HFFc6 (cell line): Measurements from ENCODE around the gene MAP2K5. TPM values are rescaled to one million over a fixed set of nuclear protein-coding genes. Genes with fewer than 3 reads are reported as not detected.

ENCODE experiments used
- DNase-seq: peaks from one replicate; pipeline ENCODE4 v3.0.0-alpha.2; 2018
- H3K27ac Mint-ChIP-seq: 2 replicates; pipeline ENCODE4 v1.8.0; 2020; ENCODE audit warnings: mild to moderate bottlenecking, mixed read lengths
- H3K27me3 Mint-ChIP-seq: 2 replicates; pipeline ENCODE4 v1.8.0; 2021; ENCODE audit warnings: mild to moderate bottlenecking, moderate library complexity, mixed read lengths; ENCODE audit not compliant: insufficient read depth
- H3K36me3 Mint-ChIP-seq: 2 replicates; pipeline ENCODE4 v1.8.0; 2021; ENCODE audit warnings: low read depth, mixed read lengths
- H3K4me1 Mint-ChIP-seq: 2 replicates; pipeline ENCODE4 v1.8.0; 2020; ENCODE audit warnings: low read depth, mixed read lengths
- H3K4me3 Mint-ChIP-seq: 2 replicates; pipeline ENCODE4 v1.8.0; 2020; ENCODE audit warnings: mild to moderate bottlenecking, moderate library complexity, mixed read lengths
- H3K9me3 Mint-ChIP-seq: 2 replicates; pipeline ENCODE4 v1.8.0; 2020; ENCODE audit warnings: mild to moderate bottlenecking, mixed read lengths
- total RNA-seq, 6 experiments: library from RNA; stranded (reverse); fragmentation: NEBNext Ultra II Directional; extraction: Animal tissue kit (Norgen Biotek cat#: 25700); gene quantifications; 2 replicates in 1 of 6; 3 replicates in 5 of 6; pipeline ENCODE4 v1.2.3, GENCODE V29; 2021
- TF ChIP-seq, protein P1 (sequence below): fragments of 200-600 bp; sonication (generic); IDR thresholded peaks from 2 replicates; pipeline ENCODE4 v1.5.0; 2021; ENCODE audit warnings: antibody characterized with exemption, mild to moderate bottlenecking

Gene MAP2K5
- total RNA-seq, 6 experiments from 2014 or later, result 10.2 to 14.3 (median 13.3) TPM

DNA sequence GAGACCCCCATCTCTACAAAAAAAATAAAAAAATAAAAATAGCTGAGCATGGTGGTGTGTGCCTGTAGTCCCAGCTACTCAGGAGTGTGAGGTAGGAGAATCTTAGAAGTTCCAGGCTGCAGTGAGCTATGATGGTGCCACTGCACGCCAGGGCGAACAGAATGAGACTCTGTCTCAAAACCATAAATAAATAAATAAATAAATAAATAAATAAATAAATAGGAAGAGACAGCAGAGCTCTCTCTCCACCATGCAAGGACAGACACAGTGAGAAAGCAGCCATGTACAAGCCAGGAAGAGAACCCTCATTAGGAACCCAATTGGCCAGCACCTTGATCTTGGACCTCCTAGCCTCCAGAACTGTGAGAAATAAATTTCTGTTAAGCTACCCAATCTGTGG lies 26.9 kb upstream of the MAP2K5 start:
- no peaks in the 10 kb centered on the region for H3K27me3 Mint-ChIP-seq
- TF ChIP-seq, protein P1, sequence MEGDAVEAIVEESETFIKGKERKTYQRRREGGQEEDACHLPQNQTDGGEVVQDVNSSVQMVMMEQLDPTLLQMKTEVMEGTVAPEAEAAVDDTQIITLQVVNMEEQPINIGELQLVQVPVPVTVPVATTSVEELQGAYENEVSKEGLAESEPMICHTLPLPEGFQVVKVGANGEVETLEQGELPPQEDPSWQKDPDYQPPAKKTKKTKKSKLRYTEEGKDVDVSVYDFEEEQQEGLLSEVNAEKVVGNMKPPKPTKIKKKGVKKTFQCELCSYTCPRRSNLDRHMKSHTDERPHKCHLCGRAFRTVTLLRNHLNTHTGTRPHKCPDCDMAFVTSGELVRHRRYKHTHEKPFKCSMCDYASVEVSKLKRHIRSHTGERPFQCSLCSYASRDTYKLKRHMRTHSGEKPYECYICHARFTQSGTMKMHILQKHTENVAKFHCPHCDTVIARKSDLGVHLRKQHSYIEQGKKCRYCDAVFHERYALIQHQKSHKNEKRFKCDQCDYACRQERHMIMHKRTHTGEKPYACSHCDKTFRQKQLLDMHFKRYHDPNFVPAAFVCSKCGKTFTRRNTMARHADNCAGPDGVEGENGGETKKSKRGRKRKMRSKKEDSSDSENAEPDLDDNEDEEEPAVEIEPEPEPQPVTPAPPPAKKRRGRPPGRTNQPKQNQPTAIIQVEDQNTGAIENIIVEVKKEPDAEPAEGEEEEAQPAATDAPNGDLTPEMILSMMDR, result no peak
- H3K4me3 Mint-ChIP-seq, result no peak overlapping the region
- no peaks in the 10 kb centered on the region for H3K9me3 Mint-ChIP-seq
- H3K27ac Mint-ChIP-seq, result no peak overlapping the region
- no peak for DNase-seq
- peaks cover 24% of the 10 kb centered on the region for H3K4me1 Mint-ChIP-seq
- H3K36me3 Mint-ChIP-seq, result peaks cover 36% of the 10 kb centered on the region

DNA sequence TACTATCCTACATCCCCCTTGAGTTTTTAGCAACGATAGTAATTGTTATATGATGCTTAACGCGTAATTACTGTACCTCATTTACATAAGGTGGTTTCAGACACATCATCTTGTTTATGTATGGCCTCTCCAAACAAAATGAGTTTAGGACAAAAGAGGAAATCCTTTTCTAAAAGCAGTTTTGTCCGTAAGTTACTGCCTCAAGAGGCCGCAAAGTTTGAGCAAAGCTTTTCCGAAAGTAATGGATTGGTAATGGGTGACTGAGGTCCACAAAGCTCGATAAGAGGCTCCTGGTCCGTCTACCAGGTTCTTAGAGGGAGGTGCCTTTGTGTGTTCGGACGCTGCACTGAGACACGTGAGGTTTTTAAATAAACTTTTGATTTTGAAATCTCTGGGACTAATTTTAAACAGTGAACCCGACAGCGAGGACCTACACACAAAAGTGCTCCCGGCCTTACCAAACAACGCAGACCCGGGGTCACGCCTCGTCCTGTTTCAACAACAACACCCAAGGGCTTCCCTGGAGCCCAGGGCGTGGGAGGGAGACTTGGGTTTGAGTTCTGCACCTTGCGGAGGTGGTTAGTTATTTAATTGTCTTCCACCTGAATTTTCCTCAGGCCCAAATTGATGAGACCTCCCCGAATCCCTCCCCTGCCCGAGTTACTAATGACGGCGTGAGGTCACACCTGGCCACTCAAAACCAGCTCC lies 22.0 kb upstream of the MAP2K5 start:
- Mint-ChIP-seq H3K4me3 (peak overlapping the region; percentile 88), H3K27ac (peak overlapping the region; percentile 76), H3K27me3 (no peaks in the 10 kb centered on the region), H3K4me1 (peaks cover 31% of the 10 kb centered on the region), H3K36me3 (peaks cover 12% of the 10 kb centered on the region; the same call in 1 of the 2 replicates), H3K9me3 (no peaks in the 10 kb centered on the region)
- DNase-seq, result no peak
- TF ChIP-seq, protein P1, result no peak

DNA sequence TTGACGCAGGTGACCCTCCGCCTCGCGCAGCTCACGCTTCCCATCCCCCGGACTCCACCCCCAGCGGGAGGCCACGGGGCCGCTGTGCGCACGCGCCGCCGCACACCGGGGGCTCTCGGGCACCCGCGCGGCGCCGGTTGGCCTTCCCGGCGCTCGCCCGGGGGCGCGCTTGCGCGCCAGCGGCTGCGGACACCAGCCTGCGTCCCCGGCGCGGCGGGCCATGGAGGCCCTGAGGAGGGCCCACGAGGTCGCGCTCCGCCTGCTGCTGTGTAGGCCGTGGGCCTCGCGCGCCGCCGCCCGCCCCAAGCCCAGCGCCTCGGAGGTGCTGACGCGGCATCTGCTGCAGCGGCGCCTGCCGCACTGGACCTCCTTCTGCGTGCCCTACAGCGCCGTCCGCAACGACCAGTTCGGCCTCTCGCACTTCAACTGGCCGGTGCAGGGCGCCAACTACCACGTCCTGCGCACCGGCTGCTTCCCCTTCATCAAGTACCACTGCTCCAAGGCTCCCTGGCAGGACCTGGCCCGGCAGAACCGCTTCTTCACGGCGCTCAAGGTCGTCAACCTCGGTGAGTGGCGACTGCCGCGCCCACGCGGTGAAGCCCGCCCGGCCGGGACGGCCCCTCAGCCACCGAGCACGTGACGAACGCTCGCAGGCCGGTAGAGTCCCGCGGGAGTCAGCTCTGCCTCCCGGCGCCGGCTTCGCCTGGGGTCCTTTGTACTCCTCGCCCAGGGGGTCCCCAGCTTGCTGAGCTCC lies 21.3 kb upstream of the MAP2K5 start, which contains the start of gene C15orf61:
C15orf61 (plus strand) TSS at position 103 of the 754 bp plus-strand sequence; CDS start at position 221, 118 bp downstream.
- DNase-seq, result peak; percentile 65

DNA sequence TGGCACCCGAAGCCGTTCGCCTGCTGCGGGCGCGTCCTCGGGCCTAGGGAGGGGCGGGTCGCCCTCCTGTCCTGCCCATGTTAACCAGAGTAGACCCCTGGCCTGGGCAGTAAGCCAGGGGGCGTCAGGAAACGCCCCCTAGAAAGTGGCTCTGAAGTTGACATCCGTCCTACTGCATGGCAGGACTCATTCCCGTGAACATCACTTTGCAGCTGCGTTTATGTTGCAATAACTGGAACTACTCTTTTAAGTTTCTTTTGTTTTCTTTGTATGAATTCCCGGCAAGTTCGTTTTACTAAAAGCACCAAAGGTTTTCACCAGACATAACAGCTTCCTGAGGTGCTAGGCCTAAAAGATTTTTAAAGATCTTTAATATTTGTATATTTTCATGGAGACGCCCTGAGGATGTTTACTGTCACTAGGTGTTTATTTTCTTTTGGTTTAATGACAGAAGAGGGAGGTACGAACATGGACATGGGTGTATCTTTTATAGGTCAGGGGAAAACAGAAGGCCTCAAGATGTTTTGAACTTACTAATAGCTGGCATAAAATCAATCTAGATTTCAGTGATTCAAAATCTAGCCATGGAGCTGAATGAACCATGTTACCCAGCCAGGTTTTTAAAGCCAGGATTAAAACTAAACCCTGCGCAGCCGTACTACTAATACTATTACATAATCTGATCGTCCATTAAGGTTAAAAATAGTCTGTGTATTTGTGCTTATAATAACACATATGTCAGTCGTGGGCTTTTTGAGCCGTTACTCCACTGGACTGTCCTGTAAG lies 20.5 kb upstream of the MAP2K5 start:
- H3K27ac Mint-ChIP-seq, result peak overlapping the region; percentile 96
- peak overlapping the region; percentile 89 for H3K4me3 Mint-ChIP-seq
- TF ChIP-seq, protein P1, result no peak
- H3K9me3 Mint-ChIP-seq, result no peaks in the 10 kb centered on the region
- H3K27me3 Mint-ChIP-seq, result no peaks in the 10 kb centered on the region
- H3K36me3 Mint-ChIP-seq, result peaks cover 18% of the 10 kb centered on the region
- peaks cover 36% of the 10 kb centered on the region for H3K4me1 Mint-ChIP-seq
- DNase-seq, result peak; percentile 57

More for the DNA sequence above, 21.3 kb upstream of the MAP2K5 start, which contains the start of gene C15orf61:
- no peaks in the 10 kb centered on the region for H3K27me3 Mint-ChIP-seq
- peak within 1 kb of the TSS; percentile 96 for H3K27ac Mint-ChIP-seq
- H3K4me3 Mint-ChIP-seq, result peak within 1 kb of the TSS; percentile 89
- H3K4me1 Mint-ChIP-seq, result peaks cover 31% of the 10 kb centered on the region
- peaks cover 12% of the 10 kb centered on the region; the same call in 1 of the 2 replicates for H3K36me3 Mint-ChIP-seq
- no peaks in the 10 kb centered on the region for H3K9me3 Mint-ChIP-seq
- TF ChIP-seq, protein P1, result no peak

DNA sequence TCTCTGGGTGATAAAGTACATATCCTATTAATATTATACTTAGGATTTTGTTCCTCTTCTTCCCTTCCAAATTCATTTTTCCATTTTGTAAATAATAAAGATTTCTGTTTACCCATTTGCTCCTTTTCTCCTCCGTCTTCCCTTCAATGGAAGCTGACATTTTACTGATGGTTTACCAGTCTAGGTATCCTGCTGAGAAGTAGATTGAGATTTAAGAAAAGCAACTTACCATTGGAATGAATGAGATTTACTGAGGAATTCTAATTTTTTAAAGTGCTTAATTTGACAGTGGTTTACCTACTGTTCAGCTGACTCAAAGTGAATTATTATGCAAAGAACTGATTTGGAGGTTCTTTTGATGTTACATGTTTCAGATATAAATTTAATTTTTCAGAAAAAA lies 19.2 kb upstream of the MAP2K5 start:
- Mint-ChIP-seq H3K4me1 (peaks cover 39% of the 10 kb centered on the region), H3K36me3 (peaks cover 27% of the 10 kb centered on the region), H3K9me3 (no peaks in the 10 kb centered on the region), H3K27ac (no peak overlapping the region), H3K27me3 (no peaks in the 10 kb centered on the region), H3K4me3 (peak overlapping the region; percentile 89)
- TF ChIP-seq, protein P1, result no peak
- DNase-seq, result no peak
